ENCODE results near the gene MRPL14.
A peak's percentile ranks its signal among the peaks of the same experiment; 100 is the strongest.
"Not testable (repeated sequence)": the region's sequence is repeated elsewhere in the genome, so short reads cannot be mapped to it uniquely, and the experiment has no call there.

MRPL14 gene

GRCh38 chr6:44097782-44098317, 29.4 kb downstream of the MRPL14 start:
- no peak for DNase-seq

DNA sequence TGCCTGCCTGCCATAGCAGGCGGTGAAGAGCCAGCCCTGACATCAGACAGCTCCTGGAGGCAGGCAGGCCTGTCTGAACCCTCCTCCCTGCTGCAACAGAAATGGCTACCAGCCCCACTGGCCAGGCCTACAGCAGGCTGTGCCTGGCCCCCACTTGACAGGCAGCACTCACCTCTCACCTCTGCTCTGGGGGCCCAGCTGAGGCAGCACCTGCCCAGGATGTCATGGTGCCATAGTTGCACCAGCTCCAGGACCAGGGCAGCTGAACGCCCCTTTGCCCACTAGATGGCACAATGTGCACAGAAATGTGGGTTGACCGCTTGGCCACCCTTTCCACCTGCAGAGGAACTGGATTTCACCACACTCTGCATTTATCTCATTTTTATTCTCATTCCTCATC, 30.6 kb downstream of the MRPL14 start:
- DNase-seq: peak; percentile 38 to 70 (median 59)

GRCh38 chr6:44095243-44095623, 32.0 kb downstream of the MRPL14 start:
- not testable (repeated sequence) for DNase-seq

- no peak for DNase-seq
These were observed 32.6 kb downstream of the MRPL14 start for GRCh38 chr6:44094403-44095242.

- DNase-seq: no peak
These were observed 33.4 kb downstream of the MRPL14 start for GRCh38 chr6:44093750-44094402.

- no peak for DNase-seq
These were observed 34.2 kb downstream of the MRPL14 start for GRCh38 chr6:44093066-44093465.

DNA sequence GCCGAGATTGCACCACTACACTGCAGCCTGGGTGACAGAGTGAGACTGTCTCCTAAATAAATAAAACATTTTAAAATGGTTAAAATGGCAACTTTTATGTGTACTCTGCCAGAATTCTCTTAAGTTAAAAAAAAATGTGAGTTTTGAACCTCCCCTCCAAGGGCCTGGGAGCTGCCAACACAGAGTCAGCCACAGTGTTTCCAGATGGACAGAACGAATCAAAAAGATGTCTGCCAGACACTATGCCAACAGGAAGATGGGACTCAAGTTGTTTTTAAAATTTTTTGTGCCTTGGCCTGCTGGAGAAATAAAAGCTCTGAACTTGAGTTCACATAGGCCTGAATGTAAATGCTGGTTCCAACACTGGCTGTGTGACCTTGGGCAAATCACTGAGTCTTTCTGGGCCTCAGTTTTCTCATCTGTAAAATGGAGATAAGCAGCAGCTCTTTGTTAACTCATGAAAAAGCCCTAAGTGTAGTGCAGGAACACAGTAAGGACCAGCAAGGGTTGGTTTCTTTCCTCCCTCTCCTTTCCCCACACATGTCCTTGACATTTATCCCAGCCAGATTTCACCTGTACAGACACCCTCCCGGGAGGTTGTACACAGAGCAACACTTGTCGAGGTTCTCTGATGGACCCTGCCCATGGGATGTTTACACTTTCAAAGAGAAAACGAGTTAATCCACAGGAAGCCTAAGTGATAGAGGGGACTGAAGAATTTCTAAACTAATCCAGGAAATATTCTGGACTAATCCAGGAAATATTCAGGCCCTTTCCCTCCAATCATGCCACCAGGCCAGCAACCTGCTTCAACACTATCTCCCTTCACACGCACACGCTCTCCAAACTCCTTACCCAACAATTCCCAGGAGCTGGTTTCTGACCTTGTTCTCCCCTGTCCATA, 35.0 kb downstream of the MRPL14 start:
- DNase-seq: no peak

DNA sequence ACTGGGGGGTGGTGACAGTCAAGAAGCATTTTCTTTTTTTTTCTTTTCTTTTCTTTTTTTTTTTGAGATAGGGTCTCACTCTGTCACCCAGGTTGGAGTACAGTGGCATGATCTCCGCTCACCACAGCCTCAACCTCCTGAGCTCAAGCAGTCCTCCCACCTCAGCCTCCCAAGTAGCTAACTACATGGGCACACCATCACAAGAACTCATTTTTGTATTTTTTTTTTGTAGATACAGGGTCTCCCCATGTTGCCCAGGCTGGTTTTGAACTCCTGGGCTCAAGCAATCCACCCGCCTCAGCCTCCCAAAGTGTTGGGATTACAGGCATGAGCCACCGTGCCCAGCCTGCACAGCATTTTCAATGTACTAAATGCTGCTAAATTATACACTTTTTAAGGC, 35.9 kb downstream of the MRPL14 start:
- not testable (repeated sequence) for DNase-seq

- no peak for DNase-seq
These were observed 36.8 kb downstream of the MRPL14 start for GRCh38 chr6:44090465-44090864.

DNA sequence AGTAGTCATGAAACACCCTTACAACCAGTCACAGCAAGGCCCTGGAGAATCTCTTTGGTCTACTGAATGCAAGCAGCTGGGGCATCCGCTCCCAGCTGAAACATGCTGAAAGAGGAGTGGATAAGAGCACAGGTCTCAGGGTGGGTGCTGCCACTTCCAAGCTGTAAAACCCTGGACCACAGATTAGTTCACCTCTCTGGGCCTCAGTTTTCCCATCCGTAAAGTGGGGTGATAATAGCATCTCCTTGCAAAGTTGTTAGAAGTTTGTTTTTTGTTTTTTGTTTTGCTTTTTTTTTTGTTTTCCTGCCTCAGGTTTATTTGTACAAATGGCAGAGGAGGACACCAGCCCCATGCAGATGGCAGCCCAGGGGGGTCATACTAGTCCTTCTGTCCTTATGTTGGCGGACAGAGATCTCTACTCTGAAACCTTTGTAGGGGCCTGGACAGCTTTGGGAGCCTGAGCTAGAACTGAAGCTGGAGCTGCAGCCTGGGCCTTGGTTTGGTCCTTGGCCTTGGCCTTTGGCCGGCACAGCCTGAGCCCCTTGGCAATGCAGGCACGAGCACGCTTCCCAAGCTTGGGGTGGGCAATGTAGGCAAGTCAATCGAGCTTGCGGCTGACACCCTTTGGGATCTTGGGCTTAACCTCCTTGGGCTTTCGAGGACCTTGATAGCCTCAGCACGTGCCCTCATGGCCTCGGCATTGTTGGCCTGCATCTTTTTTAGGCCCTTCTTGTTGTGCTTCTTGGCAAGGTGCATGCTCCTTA, 38.2 kb downstream of the MRPL14 start:
- DNase-seq: no peak

DNA sequence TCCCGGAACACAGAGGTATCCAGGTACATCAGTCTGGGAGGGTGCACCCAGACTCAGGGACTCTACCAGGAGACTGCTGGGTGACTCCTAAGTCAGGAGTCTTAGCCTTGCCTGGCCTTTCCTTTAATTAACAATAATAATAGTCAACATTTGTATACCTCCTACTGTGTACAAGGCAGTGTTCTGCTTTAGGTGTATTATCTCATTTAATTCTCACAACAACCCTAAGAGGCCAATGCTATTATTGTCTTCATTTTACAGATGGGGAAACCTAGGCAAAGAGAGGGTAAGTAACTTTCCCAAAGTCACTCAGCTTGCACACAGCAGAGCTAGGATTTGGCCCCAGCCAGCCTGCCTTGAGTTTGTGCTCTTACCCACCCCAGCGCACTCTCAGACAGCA, 39.6 kb downstream of the MRPL14 start:
- DNase-seq: no peak

- no peak for DNase-seq
These were observed 40.2 kb downstream of the MRPL14 start for GRCh38 chr6:44086931-44087574.

- no peak for DNase-seq
These were observed 42.0 kb downstream of the MRPL14 start for GRCh38 chr6:44085219-44085618.

DNA sequence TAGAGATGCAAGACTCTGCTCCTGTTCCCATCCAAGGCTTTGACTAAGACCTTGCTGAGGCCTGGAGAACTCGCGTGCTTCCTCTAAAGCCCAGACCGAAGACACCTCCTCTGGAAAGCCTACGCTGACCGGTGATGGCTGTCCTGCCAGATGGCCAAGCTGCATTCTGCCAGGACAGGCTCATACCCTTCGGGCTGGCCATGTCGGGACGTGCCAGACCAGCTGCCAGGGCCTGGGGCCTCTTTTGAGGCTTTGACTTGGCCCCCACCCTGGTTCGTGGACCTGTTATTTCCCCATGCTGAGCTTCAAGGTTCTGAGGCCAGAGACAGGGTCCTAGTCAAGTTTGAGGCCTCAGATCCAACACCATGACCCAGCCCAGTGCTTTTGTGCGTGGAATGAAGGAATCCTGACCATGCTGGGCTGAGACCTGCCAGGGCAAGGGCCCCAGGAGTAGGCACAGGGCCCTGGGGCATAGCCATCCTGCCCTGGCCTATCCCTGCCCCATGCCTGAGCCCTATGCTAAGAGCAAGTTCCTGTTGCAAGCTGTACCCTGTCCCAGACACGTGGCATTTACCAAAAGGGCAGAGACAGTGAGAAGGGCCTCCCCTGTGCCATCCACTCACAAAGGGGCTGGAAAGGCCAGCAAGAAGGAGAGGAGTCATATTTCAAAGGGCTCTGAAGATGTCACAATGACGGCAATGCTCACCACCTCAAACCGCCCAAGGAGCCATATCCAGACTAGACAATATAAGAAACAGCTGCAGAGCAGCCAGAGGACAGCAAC, 42.8 kb downstream of the MRPL14 start:
- DNase-seq: no peak

DNA sequence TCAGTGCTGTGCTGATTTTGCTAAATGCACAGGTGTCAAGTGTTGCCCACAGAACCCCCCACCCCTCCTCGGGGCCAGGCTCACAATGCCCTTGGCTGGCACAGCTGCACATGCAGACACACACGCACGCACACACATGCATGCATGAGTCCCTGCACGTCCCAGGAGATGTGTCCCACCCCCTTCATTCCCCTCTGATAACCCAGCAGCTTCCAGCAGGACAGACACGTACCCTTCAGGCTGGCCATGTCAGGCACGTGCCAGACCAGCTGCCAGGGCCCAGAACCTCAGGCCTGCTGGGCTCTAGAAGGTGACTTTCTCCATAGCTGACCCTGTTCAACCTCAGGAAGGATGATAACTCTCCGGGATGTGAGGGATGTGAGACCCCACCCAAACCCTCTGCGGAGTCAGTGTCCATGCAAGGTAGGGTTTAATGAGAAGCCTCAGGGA, 44.4 kb downstream of the MRPL14 start:
- DNase-seq: no peak

DNA sequence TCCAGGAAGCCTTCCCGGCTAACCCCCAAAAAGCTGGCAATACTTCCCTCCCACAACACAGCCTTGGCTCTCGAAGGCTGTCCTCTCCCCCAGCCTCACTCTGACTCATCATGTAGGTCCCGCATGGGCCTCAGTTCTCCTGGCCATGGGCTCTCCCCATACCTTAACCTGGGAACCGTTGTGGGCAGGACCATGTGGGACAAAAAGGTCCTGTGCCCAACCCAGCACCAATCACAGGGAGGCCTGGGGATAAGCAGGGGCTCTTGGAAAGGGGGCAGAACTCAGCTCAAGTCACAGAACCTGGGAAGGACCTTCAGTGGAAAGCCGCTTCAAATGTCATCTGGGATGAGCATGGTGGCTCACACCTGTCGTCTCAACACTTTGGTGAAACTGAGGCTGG, 45.5 kb downstream of the MRPL14 start:
- DNase-seq: no peak

GRCh38 chr6:44080561-44081521, 46.4 kb downstream of the MRPL14 start:
- DNase-seq: peak in 1 of 5 donors; percentile 14

GRCh38 chr6:44079672-44080071, 47.6 kb downstream of the MRPL14 start:
- DNase-seq: no peak

Measured in T-helper 1 cell (primary cell).